Common myeloid progenitor, CD34-positive (primary cell): Measurements from ENCODE around the gene MEGF11.

Experiments used
- CTCF ChIA-PET: fragments of 350-600 bp; sonication (Branson Sonifier 250); formaldehyde crosslinking; loops from one replicate; lab custom pipeline; 2021; ENCODE audit warnings: antibody characterized with exemption; lab: Charles Lee
- POLR2A ChIA-PET: fragments of 350-600 bp; sonication (Branson Sonifier 250); formaldehyde crosslinking; loops from one replicate; lab custom pipeline; 2021; ENCODE audit warnings: antibody characterized with exemption; lab: Charles Lee
- DNase-seq, 3 donors: peaks; one replicate each; pipeline versions ENCODE4 v3.0.0 to v3.0.0-alpha.2; 2013
- H3K27ac ChIP-seq, 2 experiments: 1 replicate in 1 of 2; 2 replicates in 1 of 2; pipeline ENCODE4 v1.7.0; 2013; ENCODE audit warnings: inconsistent platforms in 2 of 2, low read length in 2 of 2, mild to moderate bottlenecking in 2 of 2, low read depth in 1 of 2, moderate library complexity in 1 of 2; ENCODE audit not compliant: severe bottlenecking in 2 of 2, insufficient read depth in 1 of 2, poor library complexity in 1 of 2
- H3K27me3 ChIP-seq, 5 experiments: replicated peaks in 2 of 5; 1 replicate in 3 of 5; 2 replicates in 2 of 5; pipeline versions ENCODE4 v1.6.1 to v1.7.0; 2013; ENCODE audit warnings: low read length in 4 of 5, mild to moderate bottlenecking in 2 of 5, moderate library complexity in 2 of 5, inconsistent platforms in 1 of 5; ENCODE audit not compliant: insufficient read depth in 5 of 5, control insufficient read depth in 4 of 5
- H3K36me3 ChIP-seq, 4 experiments: 1 replicate in 2 of 4; 2 replicates in 2 of 4; pipeline versions ENCODE4 v1.6.1 to v1.7.0; 2013; ENCODE audit warnings: low read length in 3 of 4, control low read depth in 1 of 4, mild to moderate bottlenecking in 1 of 4; ENCODE audit not compliant: control insufficient read depth in 4 of 4, insufficient read depth in 4 of 4
- H3K4me1 ChIP-seq, 4 experiments: 1 replicate in 3 of 4; 2 replicates in 1 of 4; pipeline versions ENCODE4 v1.6.1 to v1.7.1; 2013; ENCODE audit warnings: low read length in 3 of 4, mild to moderate bottlenecking in 3 of 4, control low read depth in 1 of 4, inconsistent platforms in 1 of 4, moderate library complexity in 1 of 4; ENCODE audit not compliant: control insufficient read depth in 4 of 4, insufficient read depth in 4 of 4; ENCODE audit errors: control extremely low read depth in 1 of 4
- H3K4me3 ChIP-seq, 7 experiments: 1 replicate in 4 of 7; 2 replicates in 3 of 7; pipeline versions ENCODE4 v1.5.1 to v1.7.0; 2013; ENCODE audit warnings: mild to moderate bottlenecking in 7 of 7, low read length in 6 of 7, moderate library complexity in 6 of 7, inconsistent platforms in 2 of 7, low read depth in 2 of 7, control low read depth in 1 of 7; ENCODE audit not compliant: insufficient read depth in 4 of 7, control insufficient read depth in 1 of 7; ENCODE audit errors: extremely low read depth in 1 of 7
- H3K9me3 ChIP-seq, 5 experiments: 1 replicate in 4 of 5; 2 replicates in 1 of 5; pipeline versions ENCODE4 v1.6.1 to v1.7.1; 2013; ENCODE audit warnings: low read length in 4 of 5, mild to moderate bottlenecking in 2 of 5, inconsistent platforms in 1 of 5, low read depth in 1 of 5, moderate library complexity in 1 of 5; ENCODE audit not compliant: control insufficient read depth in 4 of 5, insufficient read depth in 2 of 5; ENCODE audit errors: control extremely low read depth in 1 of 5
- WGBS: methylation state at CpG from one replicate; pipeline ENCODE4 v1.1.5; 2013; ENCODE audit not compliant: insufficient coverage; 5-methylcytosine and 5-hydroxymethylcytosine counted together

The MEGF11 gene

GRCh38 chr15:66046326-66046725, 207.2 kb downstream of the MEGF11 start:
- no peak overlapping the region for H3K4me3 ChIP-seq
- WGBS, result 83% methylated on average over 8 of the region's 8 CpGs
- H3K27ac ChIP-seq, result no peak overlapping the region
- H3K36me3 ChIP-seq, result no peaks in the 10 kb centered on the region
- no peak for DNase-seq
- no peaks in the 10 kb centered on the region for H3K9me3 ChIP-seq
- POLR2A ChIA-PET, result no interaction called here
- CTCF ChIA-PET, result no interaction called here
- H3K4me1 ChIP-seq, result no peaks in the 10 kb centered on the region
- peaks cover under 1 to 11% (median 4%) of the 10 kb centered on the region in 5 experiments for H3K27me3 ChIP-seq

GRCh38 chr15:66045542-66045941, 208.0 kb downstream of the MEGF11 start:
- CTCF ChIA-PET, result no interaction called here
- H3K36me3 ChIP-seq, result no peaks in the 10 kb centered on the region
- H3K27ac ChIP-seq, result no peak overlapping the region
- peaks cover 3 to 12% (median 7%) of the 10 kb centered on the region in 5 experiments for H3K27me3 ChIP-seq
- POLR2A ChIA-PET, result interaction anchor here (0.6 kb wide), 1 partner anchor 99 kb away, joined by 3 read pairs; no protein-coding TSS in a partner anchor
- 100% methylated on average over 1 of the region's 5 CpGs for WGBS
- H3K4me1 ChIP-seq, result no peaks in the 10 kb centered on the region
- H3K9me3 ChIP-seq, result no peaks in the 10 kb centered on the region
- H3K4me3 ChIP-seq, result no peak overlapping the region
- no peak for DNase-seq

GRCh38 chr15:66044837-66045236, 208.7 kb downstream of the MEGF11 start:
- no peak overlapping the region for H3K4me3 ChIP-seq
- no peaks in the 10 kb centered on the region for H3K9me3 ChIP-seq
- 94% methylated on average over 2 of the region's 3 CpGs for WGBS
- CTCF ChIA-PET, result no interaction called here
- DNase-seq, result no peak
- peaks cover 3 to 15% (median 12%) of the 10 kb centered on the region in 5 experiments for H3K27me3 ChIP-seq
- no peaks in the 10 kb centered on the region for H3K36me3 ChIP-seq
- H3K4me1 ChIP-seq, result no peaks in the 10 kb centered on the region
- POLR2A ChIA-PET, result interaction anchor here (0.6 kb wide), 1 partner anchor 100 kb away, joined by 3 read pairs; no protein-coding TSS in a partner anchor
- H3K27ac ChIP-seq, result no peak overlapping the region

- WGBS, result 79% methylated on average over 7 of the region's 8 CpGs
- Histone ChIP-seq H3K4me3 (no peak overlapping the region), H3K36me3 (no peaks in the 10 kb centered on the region), H3K27ac (no peak overlapping the region), H3K9me3 (no peaks in the 10 kb centered on the region), H3K27me3 (peaks cover 3 to 29% (median 15%) of the 10 kb centered on the region in 5 experiments), H3K4me1 (no peaks in the 10 kb centered on the region)
- ChIA-PET CTCF (no interaction called here), POLR2A (no interaction called here)
- no peak for DNase-seq
Measured at GRCh38 chr15:66043264-66043663, 210.3 kb downstream of the MEGF11 start.

- H3K27ac ChIP-seq, result no peak overlapping the region
- ChIA-PET POLR2A (no interaction called here), CTCF (no interaction called here)
- H3K36me3 ChIP-seq, result no peaks in the 10 kb centered on the region
- 100% methylated on average over 3 of the region's 5 CpGs for WGBS
- H3K4me1 ChIP-seq, result no peaks in the 10 kb centered on the region
- no peak overlapping the region for H3K4me3 ChIP-seq
- H3K9me3 ChIP-seq, result no peaks in the 10 kb centered on the region
- no peak for DNase-seq
- peaks cover 3 to 35% (median 15%) of the 10 kb centered on the region in 5 experiments for H3K27me3 ChIP-seq
Measured at GRCh38 chr15:66042624-66043023, 210.9 kb downstream of the MEGF11 start.

- POLR2A ChIA-PET, result no interaction called here
- no peaks in the 10 kb centered on the region for H3K36me3 ChIP-seq
- no peaks in the 10 kb centered on the region for H3K9me3 ChIP-seq
- peaks cover 6 to 45% (median 15%) of the 10 kb centered on the region in 5 experiments for H3K27me3 ChIP-seq
- H3K4me1 ChIP-seq, result no peaks in the 10 kb centered on the region
- DNase-seq, result no peak
- WGBS, result 93% methylated on average over 6 of the region's 6 CpGs
- no peak overlapping the region for H3K27ac ChIP-seq
- H3K4me3 ChIP-seq, result no peak overlapping the region
- CTCF ChIA-PET, result no interaction called here
Measured at GRCh38 chr15:66041276-66041675, 212.3 kb downstream of the MEGF11 start.

- DNase-seq, result no peak
- no peaks in the 10 kb centered on the region for H3K9me3 ChIP-seq
- CTCF ChIA-PET, result no interaction called here
- no peaks in the 10 kb centered on the region for H3K4me1 ChIP-seq
- H3K27me3 ChIP-seq, result peaks cover 6 to 51% (median 17%) of the 10 kb centered on the region in 5 experiments
- no peaks in the 10 kb centered on the region for H3K36me3 ChIP-seq
- H3K27ac ChIP-seq, result no peak overlapping the region
- POLR2A ChIA-PET, result no interaction called here
- WGBS, result 84% methylated on average over 7 of the region's 10 CpGs
- no peak overlapping the region for H3K4me3 ChIP-seq
Measured at GRCh38 chr15:66040211-66040892, 213.2 kb downstream of the MEGF11 start.
